Measurements from ENCODE around the gene U2AF2. TPM values are rescaled to one million over a fixed set of nuclear protein-coding genes. Genes with fewer than 3 reads are reported as not detected.

Gene U2AF2
- total RNA-seq: 100 to 1,000 TPM; 284 to 324 TPM

DNA sequence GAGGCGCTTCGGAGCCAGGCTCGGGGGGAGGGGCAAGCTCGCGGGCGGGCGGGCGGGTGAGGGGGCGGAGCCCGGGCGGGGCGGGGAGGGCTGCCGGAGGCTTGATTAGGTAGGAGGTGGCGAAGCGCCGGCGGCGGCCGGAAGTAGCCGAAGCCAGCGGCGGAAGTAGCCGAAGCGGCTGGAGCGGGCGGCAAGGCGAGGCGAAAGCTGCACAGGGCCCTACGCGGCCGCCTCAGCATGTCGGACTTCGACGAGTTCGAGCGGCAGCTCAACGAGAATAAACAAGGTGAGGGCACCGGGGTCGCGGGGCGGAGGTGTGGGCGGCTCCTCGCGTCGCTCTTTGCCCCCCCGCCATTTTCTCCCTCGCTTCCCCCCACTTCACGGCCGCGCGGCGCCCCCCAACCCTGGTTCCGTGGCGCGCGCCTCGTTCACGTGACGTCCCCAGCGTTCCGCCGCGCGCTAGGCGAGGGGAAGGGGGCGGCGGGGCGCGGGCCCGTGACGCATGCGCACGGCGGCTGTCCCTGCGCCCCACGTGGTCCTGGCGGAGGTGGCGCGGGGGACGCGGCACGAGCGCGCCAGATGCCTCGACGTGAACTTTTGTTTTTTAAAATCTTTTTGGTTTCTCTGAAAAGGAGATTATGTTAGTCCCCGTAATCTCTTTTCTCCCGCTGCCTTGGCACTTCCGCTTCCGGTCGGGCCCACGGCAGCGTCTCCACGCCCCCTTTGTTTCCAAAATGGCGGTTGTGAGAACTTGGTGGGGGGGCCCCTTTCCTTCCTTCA is at the start of gene U2AF2:
Gene U2AF2 (plus strand): TSS at position 168 of the 780 bp plus-strand sequence. CDS start 70 bp downstream, at position 238.
- DNase-seq: peak; percentile 97
- CTCF ChIA-PET: interaction anchor here (0.9 to 3.9 kb wide), 14 partner anchors 11 to 178 kb away, joined by 3 to 104 read pairs (median 5); partner anchors contain the start of genes FIZ1, ZNF524, ZNF581 and ZNF784
- peaks cover 37% of the 10 kb centered on the region for H3K4me1 Mint-ChIP-seq
- no peaks in the 10 kb centered on the region for H3K27me3 Mint-ChIP-seq
- peaks cover 32% of the 10 kb centered on the region for H3K36me3 Mint-ChIP-seq
- H3K9me3 Mint-ChIP-seq (ENCODE audit: low read depth): no peaks in the 10 kb centered on the region
- H3K4me3 Mint-ChIP-seq: peak within 1 kb of the TSS; percentile 88
- peak; percentile 57 for ATAC-seq
- peak within 1 kb of the TSS; percentile 95 for H3K27ac Mint-ChIP-seq

DNA sequence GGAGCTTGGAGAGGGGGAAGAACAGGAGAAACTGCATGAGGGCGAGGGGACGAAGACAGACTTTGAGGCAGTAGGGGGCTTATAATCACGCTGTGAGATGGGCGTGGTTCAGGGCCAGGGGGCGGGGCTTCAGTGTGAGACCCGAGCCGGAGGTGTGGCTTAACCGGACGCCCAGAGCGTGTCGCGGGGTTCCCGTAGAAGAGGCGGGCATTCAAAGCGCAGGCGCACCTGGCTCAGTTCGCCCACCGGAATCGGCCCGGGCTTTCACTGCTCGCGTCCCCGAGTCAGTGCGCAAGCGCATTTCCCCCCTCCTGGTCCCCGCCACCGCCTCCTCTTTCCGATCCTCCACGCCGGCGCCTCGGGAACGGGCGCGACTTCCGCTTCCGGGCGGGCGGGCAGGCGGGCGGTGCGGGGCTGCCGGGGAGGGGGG is 49.6 kb upstream of the U2AF2 start:
- H3K27me3 Mint-ChIP-seq: no peaks in the 10 kb centered on the region
- ATAC-seq (peak; percentile 86), DNase-seq (peak; percentile 99)
- H3K9me3 Mint-ChIP-seq (ENCODE audit: low read depth): no peaks in the 10 kb centered on the region
- H3K36me3 Mint-ChIP-seq: peaks cover 25% of the 10 kb centered on the region
- CTCF ChIA-PET: interaction anchor here (0.6 to 4.2 kb wide), 19 partner anchors 11 to 350 kb away, joined by 3 to 44 read pairs (median 7); partner anchors contain the start of genes ISOC2, U2AF2, ZNF628 and ZNF784
- H3K27ac Mint-ChIP-seq: peak overlapping the region; percentile 92
- H3K4me1 Mint-ChIP-seq: peaks cover 50% of the 10 kb centered on the region
- H3K4me3 Mint-ChIP-seq: peak overlapping the region; percentile 81

- H3K4me1 Mint-ChIP-seq: peaks cover 50% of the 10 kb centered on the region
- CTCF ChIA-PET: interaction anchor here (0.6 to 4.2 kb wide), 28 partner anchors 9 to 465 kb away, joined by 3 to 44 read pairs (median 4); partner anchors contain the start of genes ISOC2, U2AF2, ZNF579 and ZNF628
- no peaks in the 10 kb centered on the region for H3K27me3 Mint-ChIP-seq
- no peaks in the 10 kb centered on the region for H3K9me3 Mint-ChIP-seq (ENCODE audit: low read depth)
- peak within 1 kb of the TSS; percentile 95 for H3K27ac Mint-ChIP-seq
- peak within 1 kb of the TSS; percentile 92 for H3K4me3 Mint-ChIP-seq
- peak; percentile 83 for DNase-seq
- peaks cover 25% of the 10 kb centered on the region for H3K36me3 Mint-ChIP-seq
- peak; percentile 34 for ATAC-seq
Measured at GRCh38 chr19:55605637-55606470, 49.0 kb upstream of the U2AF2 start, which contains the start of gene ZNF865. Gene ZNF865, plus strand, starts transcription at chr19:55605647. Its CDS starts 7,972 bp downstream, at chr19:55613619.

GRCh38 chr19:55606471-55606787 is 48.4 kb upstream of the U2AF2 start:
- H3K27ac Mint-ChIP-seq: peak overlapping the region; percentile 95
- peaks cover 25% of the 10 kb centered on the region for H3K36me3 Mint-ChIP-seq
- DNase-seq: no peak
- no peak for ATAC-seq
- H3K4me3 Mint-ChIP-seq: peak overlapping the region; percentile 92
- peaks cover 44% of the 10 kb centered on the region for H3K4me1 Mint-ChIP-seq
- H3K27me3 Mint-ChIP-seq: no peaks in the 10 kb centered on the region
- CTCF ChIA-PET: interaction anchor here (0.9 to 4.2 kb wide), 25 partner anchors 10 to 465 kb away, joined by 3 to 44 read pairs (median 5); partner anchors contain the start of genes U2AF2, ZNF579, ZNF628 and ZNF784
- no peaks in the 10 kb centered on the region for H3K9me3 Mint-ChIP-seq (ENCODE audit: low read depth)

GRCh38 chr19:55606817-55607216 is 48.0 kb upstream of the U2AF2 start:
- H3K4me1 Mint-ChIP-seq: peaks cover 40% of the 10 kb centered on the region
- ATAC-seq: no peak
- no peaks in the 10 kb centered on the region for H3K9me3 Mint-ChIP-seq (ENCODE audit: low read depth)
- no peaks in the 10 kb centered on the region for H3K27me3 Mint-ChIP-seq
- CTCF ChIA-PET: interaction anchor here (0.9 to 4.2 kb wide), 23 partner anchors 10 to 466 kb away, joined by 3 to 44 read pairs (median 5); partner anchors contain the start of genes U2AF2, ZNF579, ZNF628 and ZNF784
- peak overlapping the region; percentile 92 for H3K4me3 Mint-ChIP-seq
- H3K36me3 Mint-ChIP-seq: peaks cover 25% of the 10 kb centered on the region
- DNase-seq: no peak
- peak overlapping the region; percentile 95 for H3K27ac Mint-ChIP-seq

DNA sequence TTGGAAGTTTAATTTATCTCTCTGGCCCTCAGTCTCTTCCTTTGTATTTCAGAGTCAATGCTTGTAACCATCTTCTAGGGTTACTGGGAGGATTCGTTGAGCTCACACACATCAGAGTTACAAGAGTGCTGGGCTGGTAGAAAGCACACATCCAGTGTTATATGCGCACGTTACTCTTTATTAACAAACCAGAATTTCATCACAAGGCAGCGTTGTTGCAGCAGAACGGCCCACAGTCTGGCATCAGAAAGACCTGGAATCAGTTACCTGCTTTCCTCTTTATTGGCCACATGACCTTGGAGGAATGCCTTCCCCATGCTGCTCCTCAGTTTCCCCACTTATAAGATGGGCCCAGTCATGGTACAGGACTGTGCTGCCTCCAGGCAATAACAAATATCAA is 45.5 kb upstream of the U2AF2 start:
- no peak overlapping the region for H3K4me3 Mint-ChIP-seq
- no peak for ATAC-seq
- DNase-seq: no peak
- CTCF ChIA-PET: interaction anchor here (1.6 kb wide), 1 partner anchor 15 kb away, joined by 4 read pairs; the partner anchor contains the start of gene ZNF784
- H3K4me1 Mint-ChIP-seq: peaks cover 34% of the 10 kb centered on the region
- no peak overlapping the region for H3K27ac Mint-ChIP-seq
- no peaks in the 10 kb centered on the region for H3K9me3 Mint-ChIP-seq (ENCODE audit: low read depth)
- H3K27me3 Mint-ChIP-seq: no peaks in the 10 kb centered on the region
- H3K36me3 Mint-ChIP-seq: peaks cover 30% of the 10 kb centered on the region

DNA sequence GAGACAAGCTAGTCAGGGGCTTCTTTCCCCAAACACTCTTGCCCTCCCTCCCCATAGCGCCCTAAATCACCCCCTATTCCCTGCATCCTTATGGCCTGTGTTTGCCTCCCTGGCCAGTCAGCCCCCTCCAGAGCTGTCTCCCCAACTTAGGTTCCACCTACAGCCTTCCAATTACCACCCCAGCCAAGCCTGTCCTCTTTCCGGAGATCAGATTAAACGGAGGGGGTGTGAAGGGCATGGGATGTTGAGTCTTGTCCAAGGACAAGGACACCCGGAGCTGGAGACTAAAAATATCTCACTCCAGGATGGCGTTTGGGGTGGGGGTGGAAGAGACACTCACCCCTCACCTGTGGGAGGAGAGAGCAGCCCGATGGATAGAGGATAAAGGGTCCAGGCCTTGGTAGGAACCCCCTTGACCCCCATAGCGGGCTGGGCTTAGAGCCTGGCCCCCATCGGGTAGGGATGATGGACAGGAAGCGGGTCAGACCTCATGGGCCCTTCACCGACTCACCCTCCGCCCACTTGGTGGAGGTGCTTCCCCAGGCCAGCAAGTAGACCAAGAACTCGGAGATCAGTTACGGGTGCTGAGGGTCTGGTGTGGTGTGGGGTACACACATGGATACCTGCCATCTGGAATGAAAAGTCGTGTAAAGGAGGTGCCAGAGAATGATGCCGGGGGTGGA is 43.4 kb upstream of the U2AF2 start:
- Mint-ChIP-seq H3K36me3 (peaks cover 33% of the 10 kb centered on the region), H3K27me3 (no peaks in the 10 kb centered on the region), H3K4me1 (peaks cover 22% of the 10 kb centered on the region), H3K9me3 (ENCODE audit: low read depth) (no peaks in the 10 kb centered on the region), H3K4me3 (no peak overlapping the region), H3K27ac (no peak overlapping the region)
- no peak for DNase-seq
- CTCF ChIA-PET: interaction anchor here (1.1 to 1.5 kb wide), 3 partner anchors 14 to 21 kb away, joined by 3 to 4 read pairs (median 4); no protein-coding TSS in a partner anchor
- no peak for ATAC-seq

DNA sequence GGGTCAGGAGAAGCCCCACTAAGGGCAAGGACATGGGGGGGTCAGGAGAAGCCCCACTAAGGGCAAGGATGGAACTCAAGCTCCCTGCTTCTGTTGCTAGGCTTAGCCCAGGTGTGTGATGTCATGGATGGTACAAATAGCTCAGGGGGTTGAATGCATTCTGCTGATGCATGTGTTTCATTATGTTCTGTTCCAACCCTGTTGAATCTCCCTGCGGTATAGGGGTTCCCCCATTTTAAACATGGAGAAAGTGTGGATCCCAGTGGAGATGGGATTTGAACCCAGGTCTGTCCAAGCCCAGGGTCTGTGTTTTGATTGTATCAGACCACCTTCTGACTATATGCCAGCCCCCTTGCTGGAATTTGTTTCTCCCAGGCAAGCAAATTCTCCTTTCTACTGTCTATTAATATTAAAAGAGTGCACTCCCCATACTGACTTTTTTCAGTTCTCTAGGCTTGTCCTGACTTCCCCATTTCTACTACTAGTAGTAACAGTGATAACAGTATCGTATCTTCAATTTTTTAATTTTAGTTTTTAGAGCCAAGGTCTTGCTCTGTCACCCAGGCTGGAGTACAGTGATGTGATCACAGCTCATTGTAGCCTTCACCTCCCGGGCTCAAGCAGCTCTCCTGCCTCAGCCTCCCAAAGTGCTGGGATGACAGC is 42.7 kb upstream of the U2AF2 start:
- peaks cover 15% of the 10 kb centered on the region for H3K4me1 Mint-ChIP-seq
- no peak overlapping the region for H3K4me3 Mint-ChIP-seq
- H3K36me3 Mint-ChIP-seq: peaks cover 36% of the 10 kb centered on the region
- no peaks in the 10 kb centered on the region for H3K27me3 Mint-ChIP-seq
- H3K27ac Mint-ChIP-seq: no peak overlapping the region
- ATAC-seq: no peak
- DNase-seq: no peak
- H3K9me3 Mint-ChIP-seq (ENCODE audit: low read depth): no peaks in the 10 kb centered on the region
- CTCF ChIA-PET: interaction anchor here (1.2 kb wide), 1 partner anchor 19 kb away, joined by 4 read pairs; no protein-coding TSS in a partner anchor

- H3K9me3 Mint-ChIP-seq (ENCODE audit: low read depth): no peaks in the 10 kb centered on the region
Measured at GRCh38 chr19:55613396-55613795, 41.4 kb upstream of the U2AF2 start.

GRCh38 chr19:55613930-55614710 is 40.7 kb upstream of the U2AF2 start:
- no peaks in the 10 kb centered on the region for H3K9me3 Mint-ChIP-seq (ENCODE audit: low read depth)
- ATAC-seq: no peak
- no peak for DNase-seq
- CTCF ChIA-PET: no interaction called here
- H3K4me3 Mint-ChIP-seq: no peak overlapping the region
- H3K36me3 Mint-ChIP-seq: peaks cover 35% of the 10 kb centered on the region
- peaks cover 2% of the 10 kb centered on the region for H3K4me1 Mint-ChIP-seq
- H3K27me3 Mint-ChIP-seq: no peaks in the 10 kb centered on the region
- no peak overlapping the region for H3K27ac Mint-ChIP-seq

More at GRCh38 chr19:55613396-55613795, 41.4 kb upstream of the U2AF2 start:
- DNase-seq (no peak), ATAC-seq (no peak)
- H3K27me3 Mint-ChIP-seq: no peaks in the 10 kb centered on the region
- peaks cover 6% of the 10 kb centered on the region for H3K4me1 Mint-ChIP-seq
- CTCF ChIA-PET: no interaction called here
- no peak overlapping the region for H3K4me3 Mint-ChIP-seq
- H3K27ac Mint-ChIP-seq: no peak overlapping the region
- H3K36me3 Mint-ChIP-seq: peaks cover 39% of the 10 kb centered on the region

- CTCF ChIA-PET: interaction anchor here (0.9 kb wide), 1 partner anchor 111 kb away, joined by 3 read pairs; no protein-coding TSS in a partner anchor
- ATAC-seq (no peak), DNase-seq (no peak)
- Mint-ChIP-seq H3K27me3 (no peaks in the 10 kb centered on the region), H3K27ac (no peak overlapping the region), H3K4me3 (no peak overlapping the region), H3K36me3 (peaks cover 30% of the 10 kb centered on the region), H3K4me1 (peaks cover 8% of the 10 kb centered on the region), H3K9me3 (ENCODE audit: low read depth) (no peaks in the 10 kb centered on the region)
Measured at GRCh38 chr19:55614711-55615542, 39.9 kb upstream of the U2AF2 start.

All from activated CD8-positive, alpha-beta memory T cell treated with anti-CD3 and anti-CD28 coated beads, Interleukin-2, amount 10 ng/mL, durations not matched to agents 7 days and 5 days (primary cell).